Common myeloid progenitor, CD34-positive (primary cell): ENCODE data around the gene JAG2.

Experiments
- CTCF ChIA-PET: fragments of 350-600 bp; sonication (Branson Sonifier 250); formaldehyde crosslinking; loops from one replicate; lab custom pipeline; 2021; ENCODE audit warnings: antibody characterized with exemption; lab: Charles Lee
- POLR2A ChIA-PET: fragments of 350-600 bp; sonication (Branson Sonifier 250); formaldehyde crosslinking; loops from one replicate; lab custom pipeline; 2021; ENCODE audit warnings: antibody characterized with exemption; lab: Charles Lee
- DNase-seq, 3 donors: peaks; one replicate each; pipeline versions ENCODE4 v3.0.0 to v3.0.0-alpha.2; 2013
- H3K27ac ChIP-seq, 2 experiments: 1 replicate in 1 of 2; 2 replicates in 1 of 2; pipeline ENCODE4 v1.7.0; 2013; ENCODE audit warnings: inconsistent platforms in 2 of 2, low read length in 2 of 2, mild to moderate bottlenecking in 2 of 2, low read depth in 1 of 2, moderate library complexity in 1 of 2; ENCODE audit not compliant: severe bottlenecking in 2 of 2, insufficient read depth in 1 of 2, poor library complexity in 1 of 2
- H3K27me3 ChIP-seq, 5 experiments: replicated peaks in 2 of 5; 1 replicate in 3 of 5; 2 replicates in 2 of 5; pipeline versions ENCODE4 v1.6.1 to v1.7.0; 2013; ENCODE audit warnings: low read length in 4 of 5, mild to moderate bottlenecking in 2 of 5, moderate library complexity in 2 of 5, inconsistent platforms in 1 of 5; ENCODE audit not compliant: insufficient read depth in 5 of 5, control insufficient read depth in 4 of 5
- H3K36me3 ChIP-seq, 4 experiments: 1 replicate in 2 of 4; 2 replicates in 2 of 4; pipeline versions ENCODE4 v1.6.1 to v1.7.0; 2013; ENCODE audit warnings: low read length in 3 of 4, control low read depth in 1 of 4, mild to moderate bottlenecking in 1 of 4; ENCODE audit not compliant: control insufficient read depth in 4 of 4, insufficient read depth in 4 of 4
- H3K4me1 ChIP-seq, 4 experiments: 1 replicate in 3 of 4; 2 replicates in 1 of 4; pipeline versions ENCODE4 v1.6.1 to v1.7.1; 2013; ENCODE audit warnings: low read length in 3 of 4, mild to moderate bottlenecking in 3 of 4, control low read depth in 1 of 4, inconsistent platforms in 1 of 4, moderate library complexity in 1 of 4; ENCODE audit not compliant: control insufficient read depth in 4 of 4, insufficient read depth in 4 of 4; ENCODE audit errors: control extremely low read depth in 1 of 4
- H3K4me3 ChIP-seq, 7 experiments: 1 replicate in 4 of 7; 2 replicates in 3 of 7; pipeline versions ENCODE4 v1.5.1 to v1.7.0; 2013; ENCODE audit warnings: mild to moderate bottlenecking in 7 of 7, low read length in 6 of 7, moderate library complexity in 6 of 7, inconsistent platforms in 2 of 7, low read depth in 2 of 7, control low read depth in 1 of 7; ENCODE audit not compliant: insufficient read depth in 4 of 7, control insufficient read depth in 1 of 7; ENCODE audit errors: extremely low read depth in 1 of 7
- H3K9me3 ChIP-seq, 5 experiments: 1 replicate in 4 of 5; 2 replicates in 1 of 5; pipeline versions ENCODE4 v1.6.1 to v1.7.1; 2013; ENCODE audit warnings: low read length in 4 of 5, mild to moderate bottlenecking in 2 of 5, inconsistent platforms in 1 of 5, low read depth in 1 of 5, moderate library complexity in 1 of 5; ENCODE audit not compliant: control insufficient read depth in 4 of 5, insufficient read depth in 2 of 5; ENCODE audit errors: control extremely low read depth in 1 of 5
- WGBS: methylation state at CpG from one replicate; pipeline ENCODE4 v1.1.5; 2013; ENCODE audit not compliant: insufficient coverage; 5-methylcytosine and 5-hydroxymethylcytosine counted together

Gene JAG2

GRCh38 chr14:105135700-105136395, 32.7 kb downstream of the JAG2 start:
- DNase-seq = no peak
- no peaks in the 10 kb centered on the region for H3K36me3 ChIP-seq
- peaks cover 3 to 24% (median 12%) of the 10 kb centered on the region in 5 experiments for H3K9me3 ChIP-seq
- 99% methylated on average over 13 of the region's 14 CpGs for WGBS
- no peak overlapping the region for H3K27ac ChIP-seq
- no peak overlapping the region for H3K4me3 ChIP-seq
- no peaks in the 10 kb centered on the region for H3K4me1 ChIP-seq
- ChIA-PET CTCF (no interaction called here), POLR2A (interaction anchor here (0.6 kb wide), 1 partner anchor 200 kb away, joined by 3 read pairs; no protein-coding TSS in a partner anchor)
- peaks cover 0 to 8% (median 0%) of the 10 kb centered on the region in 5 experiments for H3K27me3 ChIP-seq

DNA sequence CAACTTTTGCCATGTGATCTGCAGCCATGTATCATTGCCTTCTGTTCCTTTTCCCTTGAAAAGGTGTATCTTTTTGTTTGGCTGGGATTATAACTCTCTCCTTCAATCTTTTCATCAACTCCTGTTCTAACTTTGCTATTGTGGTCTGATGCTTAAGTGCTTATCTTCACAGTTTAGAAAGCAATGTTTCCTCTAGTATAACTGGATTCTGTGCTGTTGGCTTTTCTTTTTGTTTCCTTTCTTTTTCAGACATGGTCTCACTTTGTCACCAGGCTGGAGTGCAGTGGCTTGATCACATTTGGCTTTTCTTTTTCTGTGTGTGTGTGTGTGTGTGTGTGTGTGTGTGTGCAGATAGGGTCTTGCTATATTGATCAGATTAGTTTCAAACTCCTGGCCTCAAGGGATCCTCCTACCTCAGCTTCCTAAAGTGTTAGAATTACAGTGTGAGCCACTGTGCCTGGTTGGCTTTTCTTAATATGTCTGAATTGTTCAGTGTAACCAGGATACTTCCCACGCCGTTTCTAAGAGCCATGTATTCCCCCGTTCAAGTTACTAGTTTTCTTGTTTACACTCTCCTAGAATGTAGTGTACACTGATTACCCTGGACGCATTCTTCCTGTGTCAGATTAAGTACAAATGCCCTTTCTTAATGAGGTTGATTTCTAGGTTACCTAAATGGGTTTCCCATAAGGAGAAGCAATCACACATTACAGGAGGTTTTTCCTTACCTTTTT, 35.5 kb downstream of the JAG2 start:
- ChIA-PET CTCF (no interaction called here), POLR2A (no interaction called here)
- H3K27me3 ChIP-seq = peaks cover 0 to 8% (median 0%) of the 10 kb centered on the region in 5 experiments
- H3K9me3 ChIP-seq = peaks cover 3 to 19% (median 4%) of the 10 kb centered on the region in 5 experiments
- H3K36me3 ChIP-seq = no peaks in the 10 kb centered on the region
- no peaks in the 10 kb centered on the region for H3K4me1 ChIP-seq
- H3K27ac ChIP-seq = no peak overlapping the region
- no peak overlapping the region for H3K4me3 ChIP-seq
- no peak for DNase-seq
- WGBS = 100% methylated on average over 1 of the region's 4 CpGs

DNA sequence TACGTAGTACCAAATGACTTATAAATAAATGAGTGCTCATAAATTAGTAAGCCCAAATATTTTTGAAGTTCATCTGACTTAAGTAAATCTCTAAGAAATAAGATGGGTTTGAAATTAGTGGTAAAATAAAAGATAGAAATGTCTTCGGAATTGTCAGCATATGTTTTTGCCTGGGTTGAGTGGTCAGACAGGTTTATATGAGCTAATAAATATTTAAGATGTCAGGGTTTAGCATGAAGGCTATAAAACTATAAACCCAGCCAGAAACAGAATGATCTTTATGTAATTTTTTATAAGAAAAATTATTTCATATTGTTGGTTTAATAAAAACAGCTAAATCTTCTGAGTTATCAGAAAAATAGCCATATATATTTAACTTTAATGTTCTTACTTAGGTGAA, 37.3 kb downstream of the JAG2 start:
- CTCF ChIA-PET = interaction anchor here (1.1 to 1.3 kb wide), 2 partner anchors 11 to 29 kb away, joined by 3 to 4 read pairs; no protein-coding TSS in a partner anchor
- no peak for DNase-seq
- POLR2A ChIA-PET = interaction anchor here (0.7 kb wide), 1 partner anchor 63 kb away, joined by 4 read pairs; no protein-coding TSS in a partner anchor
- peaks cover 0 to 8% (median under 1%) of the 10 kb centered on the region in 5 experiments for H3K27me3 ChIP-seq
- WGBS = 71% methylated on average over 1 of the region's 2 CpGs
- peaks cover 3 to 19% (median 4%) of the 10 kb centered on the region in 5 experiments for H3K9me3 ChIP-seq
- no peak overlapping the region for H3K4me3 ChIP-seq
- H3K4me1 ChIP-seq = no peaks in the 10 kb centered on the region
- no peak overlapping the region for H3K27ac ChIP-seq
- no peaks in the 10 kb centered on the region for H3K36me3 ChIP-seq

DNA sequence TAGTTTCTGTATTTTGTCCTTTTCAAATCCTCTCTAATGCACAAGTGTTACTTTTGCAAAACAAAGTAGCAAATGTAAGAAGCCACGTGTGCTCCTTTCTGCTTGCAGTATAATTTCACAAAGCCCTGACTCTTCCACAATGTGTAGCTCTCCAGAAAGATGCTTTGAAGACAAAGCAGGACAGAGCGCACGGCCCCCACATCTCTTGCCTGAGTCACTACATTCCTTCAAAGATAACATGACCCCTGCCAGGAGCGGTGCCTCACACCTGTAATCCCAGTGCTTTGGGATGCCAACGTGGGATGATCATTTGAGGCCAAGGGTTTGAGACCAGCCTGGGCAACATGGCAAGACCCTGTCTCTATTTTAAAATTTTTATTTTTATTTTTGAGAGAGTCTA, 40.5 kb downstream of the JAG2 start:
- DNase-seq = no peak
- 77% methylated on average over 5 of the region's 5 CpGs for WGBS
- Histone ChIP-seq H3K4me1 (no peaks in the 10 kb centered on the region), H3K9me3 (peaks cover 3 to 18% (median 4%) of the 10 kb centered on the region in 5 experiments), H3K4me3 (no peak overlapping the region), H3K36me3 (no peaks in the 10 kb centered on the region), H3K27ac (no peak overlapping the region), H3K27me3 (peaks cover 0 to 12% (median 7%) of the 10 kb centered on the region in 5 experiments)
- POLR2A ChIA-PET = interaction anchor here (1.0 kb wide), 1 partner anchor 9 kb away, joined by 3 read pairs; no protein-coding TSS in a partner anchor
- CTCF ChIA-PET = interaction anchor here (1.4 to 1.7 kb wide), 3 partner anchors 8 to 34 kb away, joined by 4 to 5 read pairs (median 4); no protein-coding TSS in a partner anchor

- WGBS = 91% methylated on average over 8 of the region's 9 CpGs
- CTCF ChIA-PET = no interaction called here
- H3K27ac ChIP-seq = no peak overlapping the region
- no peaks in the 10 kb centered on the region for H3K36me3 ChIP-seq
- H3K9me3 ChIP-seq = peaks cover 0 to 23% (median 7%) of the 10 kb centered on the region in 5 experiments
- no peak overlapping the region for H3K4me3 ChIP-seq
- no peaks in the 10 kb centered on the region for H3K4me1 ChIP-seq
- no peak for DNase-seq
- POLR2A ChIA-PET = no interaction called here
- peaks cover 0 to 12% (median 7%) of the 10 kb centered on the region in 5 experiments for H3K27me3 ChIP-seq
Measured at GRCh38 chr14:105126981-105127329, 41.6 kb downstream of the JAG2 start.

DNA sequence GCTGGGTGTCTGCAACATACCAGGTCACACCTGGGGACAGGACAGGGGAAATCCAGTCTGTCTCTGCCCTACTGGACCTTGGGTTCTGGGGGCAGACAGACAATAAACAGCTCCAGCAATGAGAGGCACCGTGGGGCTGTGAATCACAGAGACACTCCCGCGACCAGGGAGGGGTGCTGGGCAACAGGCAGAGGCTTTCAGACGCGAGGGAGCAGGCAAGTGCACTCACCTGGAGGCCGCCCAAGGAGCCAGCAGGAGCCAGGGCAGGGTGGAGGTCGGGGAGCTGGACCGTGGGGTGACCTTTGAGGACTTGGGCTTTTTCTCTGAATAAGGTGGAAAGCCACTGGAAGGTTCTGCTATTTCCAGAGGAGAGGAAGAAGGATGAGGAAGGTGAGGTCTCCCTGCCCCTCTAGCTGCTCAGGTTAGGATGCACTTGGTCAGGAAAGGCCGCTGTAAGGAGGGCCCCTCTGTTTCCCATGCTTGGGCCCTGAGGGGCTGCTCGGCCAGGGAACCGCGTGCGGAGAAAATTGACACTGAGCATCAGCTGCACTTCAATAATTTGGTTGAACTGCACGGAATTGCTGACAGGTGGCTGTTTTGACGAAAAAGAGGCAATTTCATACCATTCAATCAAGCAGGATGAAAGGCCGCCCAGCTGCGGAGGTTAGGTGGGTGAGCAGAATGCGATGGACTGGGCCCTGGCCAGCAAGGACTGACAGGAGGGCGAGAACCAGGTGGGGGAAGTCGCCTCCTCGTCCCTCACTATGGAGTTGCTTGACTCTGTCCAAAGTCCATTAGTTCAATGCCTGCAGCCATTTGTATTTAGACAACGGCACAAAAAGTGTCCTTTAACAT, 42.2 kb downstream of the JAG2 start:
- Histone ChIP-seq H3K27me3 (peaks cover 0 to 12% (median 7%) of the 10 kb centered on the region in 5 experiments), H3K36me3 (no peaks in the 10 kb centered on the region), H3K27ac (no peak overlapping the region), H3K4me1 (no peaks in the 10 kb centered on the region), H3K4me3 (no peak overlapping the region), H3K9me3 (peaks cover 0 to 24% (median 9%) of the 10 kb centered on the region in 5 experiments)
- ChIA-PET CTCF (no interaction called here), POLR2A (no interaction called here)
- 97% methylated on average over 21 of the region's 22 CpGs for WGBS
- no peak for DNase-seq
